AG04449 (cell line): Measurements from ENCODE around the gene ZNF609.
"Not testable (repeated sequence)": the region's sequence is repeated elsewhere in the genome, so short reads cannot be mapped to it uniquely, and the experiment has no call there.

Source experiments
- CTCF ChIA-PET: fragments of 350-600 bp; formaldehyde crosslinking; extraction: SDS; loops from one replicate; lab custom pipeline; 2021; ENCODE audit warnings: antibody characterized with exemption; lab: Yijun Ruan, JAX
- POLR2A ChIA-PET: fragments of 400-600, 350-600 bp; formaldehyde crosslinking; extraction: SDS; loops from one replicate; lab custom pipeline; 2020; ENCODE audit warnings: antibody characterized with exemption, inconsistent platforms; lab: Yijun Ruan, JAX
- DNase-seq: peaks from one replicate; pipeline ENCODE4 v3.0.0-alpha.2; 2010; ENCODE audit warnings: low read depth, low spot score
- H3K4me3 ChIP-seq: 2 replicates; pipeline ENCODE4 v1.5.1; 2011; ENCODE audit warnings: low read depth, mild to moderate bottlenecking, control low read depth, low read length
- TF ChIP-seq, protein P1 (sequence below): IDR thresholded peaks from one replicate; pipeline ENCODE4 v1.5.1; 2011; ENCODE audit warnings: mild to moderate bottlenecking, moderate library complexity, low read length, control low read depth, inconsistent platforms; ENCODE audit not compliant: insufficient read depth; ENCODE audit errors: missing control alignments

The ZNF609 gene

DNA sequence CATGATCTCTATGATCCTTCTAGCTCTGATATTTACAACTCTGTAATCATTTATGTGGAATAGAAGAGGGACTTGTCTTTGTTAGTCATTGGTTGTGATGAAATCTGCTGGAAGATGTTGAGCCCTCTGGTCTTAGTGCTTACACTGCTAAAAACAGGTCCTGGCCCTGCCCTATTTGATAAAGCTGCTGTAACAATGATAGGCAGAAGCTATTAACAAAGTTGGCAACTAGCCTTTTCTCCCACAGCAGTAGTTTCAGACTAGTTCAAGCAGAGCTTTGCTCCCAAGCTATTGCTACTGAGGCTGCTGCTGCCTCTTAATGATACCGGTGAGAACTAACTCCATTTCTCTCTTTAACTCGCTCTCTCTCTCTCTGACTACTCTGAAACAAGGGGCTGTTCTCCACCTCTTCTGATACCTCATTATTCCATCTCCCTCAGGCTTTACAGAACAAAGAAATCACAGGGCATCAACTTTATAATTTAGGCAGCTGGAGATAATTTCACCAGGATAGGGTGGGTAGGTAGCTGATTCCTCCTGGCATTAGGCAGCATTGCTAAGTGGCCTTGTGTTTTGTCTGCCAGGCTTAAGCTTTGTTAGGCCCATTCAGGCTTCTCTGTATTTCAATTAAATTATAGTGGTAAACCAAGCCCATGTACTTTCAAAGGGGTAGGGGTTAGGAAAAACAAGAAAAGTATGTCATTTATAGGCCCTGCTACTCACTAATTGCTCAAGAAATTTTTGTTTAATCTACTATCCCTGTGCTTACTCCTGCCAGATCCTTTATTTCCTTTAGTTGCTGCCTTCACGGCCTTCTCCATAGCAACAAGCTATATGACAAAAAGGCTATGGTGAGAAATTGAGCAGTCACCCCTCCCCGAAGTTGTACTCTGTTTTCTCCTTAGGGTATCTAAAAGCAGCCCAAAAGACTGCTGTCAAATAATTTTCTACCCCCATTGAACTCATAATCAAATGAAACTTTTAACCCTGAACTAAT is 175.4 kb downstream of the ZNF609 start:
- CTCF ChIA-PET, result interaction anchor here (0.6 to 1.8 kb wide), 5 partner anchors 10 to 286 kb away, joined by 3 to 5 read pairs (median 4); no protein-coding TSS in a partner anchor
- DNase-seq, result peak; percentile 38
- POLR2A ChIA-PET, result interaction anchor here (1.1 kb wide), 1 partner anchor 9 kb away, joined by 3 read pairs; no protein-coding TSS in a partner anchor
- TF ChIP-seq, protein P1, sequence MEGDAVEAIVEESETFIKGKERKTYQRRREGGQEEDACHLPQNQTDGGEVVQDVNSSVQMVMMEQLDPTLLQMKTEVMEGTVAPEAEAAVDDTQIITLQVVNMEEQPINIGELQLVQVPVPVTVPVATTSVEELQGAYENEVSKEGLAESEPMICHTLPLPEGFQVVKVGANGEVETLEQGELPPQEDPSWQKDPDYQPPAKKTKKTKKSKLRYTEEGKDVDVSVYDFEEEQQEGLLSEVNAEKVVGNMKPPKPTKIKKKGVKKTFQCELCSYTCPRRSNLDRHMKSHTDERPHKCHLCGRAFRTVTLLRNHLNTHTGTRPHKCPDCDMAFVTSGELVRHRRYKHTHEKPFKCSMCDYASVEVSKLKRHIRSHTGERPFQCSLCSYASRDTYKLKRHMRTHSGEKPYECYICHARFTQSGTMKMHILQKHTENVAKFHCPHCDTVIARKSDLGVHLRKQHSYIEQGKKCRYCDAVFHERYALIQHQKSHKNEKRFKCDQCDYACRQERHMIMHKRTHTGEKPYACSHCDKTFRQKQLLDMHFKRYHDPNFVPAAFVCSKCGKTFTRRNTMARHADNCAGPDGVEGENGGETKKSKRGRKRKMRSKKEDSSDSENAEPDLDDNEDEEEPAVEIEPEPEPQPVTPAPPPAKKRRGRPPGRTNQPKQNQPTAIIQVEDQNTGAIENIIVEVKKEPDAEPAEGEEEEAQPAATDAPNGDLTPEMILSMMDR, result no peak
- H3K4me3 ChIP-seq, result no peak overlapping the region

DNA sequence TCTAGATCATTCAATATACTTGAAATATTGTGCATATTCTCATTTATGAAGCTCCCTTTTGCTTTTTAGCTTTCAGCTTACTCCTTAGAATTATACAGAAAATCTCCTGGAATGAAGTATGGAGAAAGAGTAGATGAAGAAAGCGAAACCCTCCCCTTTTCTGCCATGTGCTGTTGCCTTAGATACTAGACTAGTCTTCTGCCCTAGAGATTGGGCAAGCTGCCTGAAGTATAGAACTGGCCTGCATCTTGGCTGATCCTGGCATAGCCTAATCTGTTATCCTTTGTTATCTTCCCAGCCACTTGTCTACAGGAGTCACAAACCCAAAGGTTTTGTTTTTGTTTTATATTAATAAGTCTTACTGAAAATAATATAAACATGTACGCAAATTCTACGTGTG is 176.2 kb downstream of the ZNF609 start:
- CTCF ChIA-PET, result interaction anchor here (1.1 to 1.8 kb wide), 4 partner anchors 10 to 210 kb away, joined by 3 to 5 read pairs (median 4); no protein-coding TSS in a partner anchor
- DNase-seq, result no peak
- H3K4me3 ChIP-seq, result no peak overlapping the region
- TF ChIP-seq, protein P1, result no peak
- POLR2A ChIA-PET, result interaction anchor here (1.1 kb wide), 1 partner anchor 8 kb away, joined by 3 read pairs; no protein-coding TSS in a partner anchor

DNA sequence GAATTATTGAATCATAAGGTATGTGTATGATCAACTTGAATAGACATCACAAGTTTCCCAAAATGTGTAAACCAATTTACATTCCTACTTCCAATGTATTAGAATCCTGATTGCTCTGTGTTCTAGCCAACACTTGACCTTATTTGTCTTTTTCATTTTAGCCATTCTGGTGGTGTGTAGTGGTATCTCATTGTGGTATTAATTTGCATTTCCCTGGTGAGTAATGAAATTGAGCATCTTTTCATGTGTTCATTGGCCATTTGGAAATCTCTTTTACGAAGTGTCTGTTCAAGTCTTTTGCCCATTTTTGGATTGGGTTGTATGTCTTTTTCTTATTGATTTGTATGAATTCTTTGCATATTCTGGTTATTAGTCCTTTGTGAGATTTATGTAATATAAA is 177.0 kb downstream of the ZNF609 start:
- DNase-seq, result no peak
- POLR2A ChIA-PET, result no interaction called here
- TF ChIP-seq, protein P1, result no peak
- CTCF ChIA-PET, result no interaction called here
- H3K4me3 ChIP-seq, result no peak overlapping the region

DNA sequence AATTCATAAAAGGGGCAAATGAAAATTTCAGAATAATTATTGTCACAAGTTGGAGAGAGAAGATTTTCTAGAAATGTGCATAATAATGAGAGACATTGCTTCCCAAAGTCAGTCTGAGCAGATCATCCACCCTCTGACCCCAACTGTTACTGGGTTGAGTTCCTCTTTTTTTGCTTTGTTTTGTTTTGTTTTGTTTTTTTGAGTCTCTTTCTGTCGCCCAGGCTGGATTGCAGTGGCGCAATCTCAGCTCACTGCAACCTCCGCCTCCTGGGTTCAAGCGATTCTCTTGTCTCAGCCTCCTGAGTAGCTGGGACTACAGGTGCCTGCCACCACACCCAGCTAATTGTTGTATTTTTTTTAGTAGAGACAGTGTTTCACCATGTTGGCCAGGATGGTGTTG is 179.4 kb downstream of the ZNF609 start:
- H3K4me3 ChIP-seq, DNase-seq, POLR2A ChIA-PET: not testable (repeated sequence)
- CTCF ChIA-PET, result interaction anchor here (1.0 to 1.2 kb wide), 2 partner anchors 50 to 213 kb away, joined by 3 to 4 read pairs; no protein-coding TSS in a partner anchor

DNA sequence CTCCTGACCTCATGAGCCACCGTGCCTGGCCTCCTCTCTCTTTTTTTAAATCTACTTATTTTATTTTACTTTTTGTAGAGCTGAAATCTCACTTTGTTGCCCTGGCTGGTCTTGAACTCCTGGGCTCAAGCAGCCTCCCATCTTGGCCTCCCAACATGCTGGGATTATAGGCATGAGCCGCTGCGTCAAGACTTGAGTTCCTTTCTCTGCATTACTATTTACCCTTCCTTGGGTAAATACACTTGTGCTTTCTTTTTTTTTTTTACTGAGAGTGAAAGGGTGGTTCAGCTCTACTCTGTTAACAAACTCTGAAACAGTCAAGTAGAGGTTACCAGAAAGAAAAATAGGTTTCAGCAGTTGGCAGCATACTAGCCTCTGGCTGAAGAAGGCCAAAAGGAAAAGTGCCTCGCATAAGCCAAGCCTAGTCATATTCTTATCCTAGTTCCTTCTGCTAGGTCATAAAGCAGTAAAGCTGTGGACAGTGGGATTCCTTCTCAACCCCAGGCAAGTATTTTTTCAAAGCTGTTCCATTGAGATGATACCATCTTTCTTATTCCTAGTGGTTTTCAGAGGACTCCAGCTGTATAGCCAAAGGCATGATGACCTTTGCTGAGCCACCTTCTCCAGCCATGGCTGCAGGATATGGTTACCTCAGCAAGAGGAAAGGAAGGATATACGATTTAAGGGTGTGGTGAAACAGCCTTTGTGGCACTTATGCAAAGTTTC is 179.9 kb downstream of the ZNF609 start:
- ChIA-PET CTCF (interaction anchor here (1.0 to 1.2 kb wide), 2 partner anchors 49 to 213 kb away, joined by 3 to 4 read pairs; no protein-coding TSS in a partner anchor), POLR2A (no interaction called here)
- no peak for DNase-seq

DNA sequence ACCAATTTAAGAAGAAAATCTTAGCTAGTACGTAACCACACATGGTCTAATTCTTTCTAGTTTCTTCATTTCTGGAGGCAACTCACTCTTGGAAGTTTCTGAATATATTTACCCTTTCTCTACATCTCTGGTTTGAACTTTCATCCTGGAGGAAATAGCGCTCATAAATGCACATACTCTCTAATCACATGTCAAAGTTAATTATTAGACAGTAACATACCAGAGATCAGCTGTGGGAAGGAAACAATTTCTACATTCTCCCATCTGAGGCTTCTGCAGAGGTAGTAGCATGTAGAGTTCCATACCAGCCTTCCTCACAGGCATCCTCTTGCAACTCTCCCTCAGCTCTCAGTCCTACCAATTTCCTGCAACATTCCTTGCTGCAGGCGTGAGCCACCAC is 182.5 kb downstream of the ZNF609 start:
- TF ChIP-seq, protein P1, result no peak
- H3K4me3 ChIP-seq, result no peak overlapping the region
- no peak for DNase-seq
- ChIA-PET POLR2A (no interaction called here), CTCF (interaction anchor here (0.6 kb wide), 1 partner anchor 224 kb away, joined by 3 read pairs; no protein-coding TSS in a partner anchor)

More for the DNA sequence above, 179.9 kb downstream of the ZNF609 start:
- TF ChIP-seq, protein P1, result no peak
- H3K4me3 ChIP-seq, result no peak overlapping the region
